ENCODE results near the gene GSTA3.
"Not testable (repeated sequence)": the region's sequence is repeated elsewhere in the genome, so short reads cannot be mapped to it uniquely, and the experiment has no call there.

The GSTA3 gene

GRCh38 chr6:52881662-52881995 lies 27.9 kb downstream of the GSTA3 start:
- no peak for DNase-seq (ENCODE audit: low spot score)
- POLR2A ChIA-PET (ENCODE audit: low non-redundant PET): no interaction called here
- no peak for TF ChIP-seq CTCF (conservative IDR thresholded peaks at IDR 0.05; ENCODE audit: low read depth)
- CTCF ChIA-PET: interaction anchor here (0.6 to 1.7 kb wide), 2 partner anchors 113 to 1850 kb away, joined by 3 to 9 read pairs; partner anchors contain the start of gene GSTA4
- no peak overlapping the region for H3K27ac ChIP-seq

GRCh38 chr6:52877786-52878185 lies 31.7 kb downstream of the GSTA3 start:
- no peak overlapping the region for H3K27ac ChIP-seq
- no peak for DNase-seq (ENCODE audit: low spot score)
- ChIA-PET CTCF (interaction anchor here (0.6 kb wide), 1 partner anchor 189 kb away, joined by 3 read pairs; no protein-coding TSS in a partner anchor), POLR2A (ENCODE audit: low non-redundant PET) (no interaction called here)
- no peak for TF ChIP-seq CTCF (conservative IDR thresholded peaks at IDR 0.05; ENCODE audit: low read depth)

- TF ChIP-seq CTCF (conservative IDR thresholded peaks at IDR 0.05; ENCODE audit: low read depth): no peak
- ChIA-PET POLR2A (ENCODE audit: low non-redundant PET) (no interaction called here), CTCF (interaction anchor here (0.6 kb wide), 1 partner anchor 189 kb away, joined by 3 read pairs; no protein-coding TSS in a partner anchor)
- peak; percentile 51 for DNase-seq (ENCODE audit: low spot score)
- no peak overlapping the region for H3K27ac ChIP-seq
These were observed 32.3 kb downstream of the GSTA3 start for GRCh38 chr6:52877168-52877567.

GRCh38 chr6:52876056-52876787 lies 33.3 kb downstream of the GSTA3 start:
- DNase-seq (ENCODE audit: low spot score): no peak
- CTCF ChIA-PET: no interaction called here

GRCh38 chr6:52872031-52872430 lies 37.5 kb downstream of the GSTA3 start:
- no peak overlapping the region for H3K27ac ChIP-seq
- no peak for DNase-seq (ENCODE audit: low spot score)
- POLR2A ChIA-PET (ENCODE audit: low non-redundant PET): no interaction called here
- no peak for TF ChIP-seq CTCF (conservative IDR thresholded peaks at IDR 0.05; ENCODE audit: low read depth)
- CTCF ChIA-PET: interaction anchor here (0.6 kb wide), 1 partner anchor 133 kb away, joined by 3 read pairs; no protein-coding TSS in a partner anchor

More at GRCh38 chr6:52876056-52876787, 33.3 kb downstream of the GSTA3 start:
- no peak overlapping the region for H3K27ac ChIP-seq
- POLR2A ChIA-PET (ENCODE audit: low non-redundant PET): no interaction called here
- no peak for TF ChIP-seq CTCF (conservative IDR thresholded peaks at IDR 0.05; ENCODE audit: low read depth)

GRCh38 chr6:52871621-52872020 lies 37.9 kb downstream of the GSTA3 start:
- ChIA-PET CTCF (interaction anchor here (0.6 kb wide), 1 partner anchor 132 kb away, joined by 3 read pairs; no protein-coding TSS in a partner anchor), POLR2A (ENCODE audit: low non-redundant PET) (no interaction called here)
- no peak overlapping the region for H3K27ac ChIP-seq
- no peak for DNase-seq (ENCODE audit: low spot score)
- TF ChIP-seq CTCF (conservative IDR thresholded peaks at IDR 0.05; ENCODE audit: low read depth): no peak

GRCh38 chr6:52870335-52871091 lies 39.0 kb downstream of the GSTA3 start:
- CTCF ChIA-PET; H3K27ac ChIP-seq; POLR2A ChIA-PET (ENCODE audit: low non-redundant PET); DNase-seq (ENCODE audit: low spot score): not testable (repeated sequence)

GRCh38 chr6:52868899-52869298 lies 40.6 kb downstream of the GSTA3 start:
- H3K27ac ChIP-seq: not testable (repeated sequence)

More at GRCh38 chr6:52868899-52869298, 40.6 kb downstream of the GSTA3 start:
- DNase-seq (ENCODE audit: low spot score); POLR2A ChIA-PET (ENCODE audit: low non-redundant PET): not testable (repeated sequence)
- CTCF ChIA-PET: interaction anchor here (1.2 kb wide), 1 partner anchor 54 kb away, joined by 4 read pairs; no protein-coding TSS in a partner anchor
